Sigmoid colon (tissue), 7 donors: ENCODE measurements around the gene ELAVL2. TPM values are rescaled to one million over a fixed set of nuclear protein-coding genes. Genes with fewer than 3 reads are reported as not detected.

Experiments used
- DNase-seq: peaks from one replicate; pipeline ENCODE4 v3.0.0-alpha.2; 2019
- H3K27ac ChIP-seq, 4 donors: fragments of 200-600 bp; sonication (generic); one replicate each; pipeline ENCODE4 v1.5.1; 2016 to 2019; ENCODE audit warnings: mild to moderate bottlenecking in 1 of 4
- H3K27me3 ChIP-seq, 3 donors: fragments of 200-600 bp; sonication (generic); one replicate each; pipeline ENCODE4 v1.5.1; 2019; ENCODE audit warnings: mild to moderate bottlenecking in 1 of 3
- H3K36me3 ChIP-seq, 4 donors: fragments of 200-600 bp; sonication (generic); one replicate each; pipeline ENCODE4 v1.5.1; 2016 to 2019
- H3K4me1 ChIP-seq, 4 donors: fragments of 200-600 bp; sonication (generic); one replicate each; pipeline ENCODE4 v1.5.1; 2017 to 2019
- H3K4me3 ChIP-seq, 4 donors: fragments of 200-600 bp; sonication (generic); one replicate each; pipeline ENCODE4 v1.5.1; 2017 to 2019; ENCODE audit warnings: mild to moderate bottlenecking in 2 of 4, moderate library complexity in 1 of 4
- H3K9me3 ChIP-seq, 4 donors: fragments of 200-600 bp in 3 of 4; sonication (generic) in 3 of 4; one replicate each; pipeline versions ENCODE4 v1.5.1 to v1.6.1; 2013 to 2019
- CTCF ChIP-seq, 4 experiments: fragments of 450-650 bp in 3 of 4; fragments of 200-600 bp in 1 of 4; IDR thresholded peaks; one replicate each; pipeline ENCODE4 v1.5.1; 2016 to 2019; ENCODE audit warnings: antibody characterized with exemption in 4 of 4, mild to moderate bottlenecking in 3 of 4, moderate library complexity in 2 of 4
- EP300 ChIP-seq, 4 donors: sonication (generic); formaldehyde crosslinking; IDR thresholded peaks; one replicate each; pipeline ENCODE4 v1.6.1; 2017; ENCODE audit warnings: antibody characterized with exemption in 4 of 4
- POLR2A ChIP-seq, 2 donors: fragments of 450-650 bp; IDR thresholded peaks; one replicate each; pipeline ENCODE4 v1.6.1; 2016; ENCODE audit warnings: antibody characterized with exemption in 2 of 2, mild to moderate bottlenecking in 2 of 2, moderate library complexity in 2 of 2
- POLR2AphosphoS5 ChIP-seq, 4 donors: sonication (generic); formaldehyde crosslinking; IDR thresholded peaks; one replicate each; pipeline ENCODE4 v1.6.1; 2017; ENCODE audit warnings: antibody characterized with exemption in 4 of 4
- WGBS, 2 donors: extraction: QIAGEN DNeasy Blood & Tissue Kit; methylation state at CpG; one replicate each; pipeline ENCODE4 v1.1.7; 2013; 5-methylcytosine and 5-hydroxymethylcytosine counted together
- intact Hi-C: fragments of 100-400 bp; cut with DNase I; formaldehyde crosslinking; loops from one replicate; pipeline ENCODE4 v1.15.1; 2023
- polyA plus RNA-seq, 3 donors: library from polyadenylated mRNA; stranded (reverse); fragments of 200-250 nt; gene quantifications; one replicate each; pipeline ENCODE4 v1.2.3, GENCODE V29; 2013
- total RNA-seq, 4 donors: library from RNA; depleted of rRNA; stranded (reverse); fragments of >200 nt; gene quantifications; one replicate each; pipeline ENCODE4 v1.1.0, GENCODE V29; 2016
- donor health status: healthy with polysubstance abuse.
- donor health status: Bipolar disorder and iron deficiency.
- donor health status: healthy.

Gene ELAVL2
- total and polyA plus RNA-seq, 7 donors: 0.16 to 0.36 (median 0.22) TPM; not detected in 4

- no peak overlapping the region for H3K4me3 ChIP-seq
- H3K36me3 ChIP-seq: no peaks in the 10 kb centered on the region
- no peaks in the 10 kb centered on the region for H3K4me1 ChIP-seq
- H3K27ac ChIP-seq: no peak overlapping the region
- intact Hi-C loops: no loop called here
- no peak for DNase-seq
- WGBS, 2 donors: 55 to 74% methylated on average over 2 of the region's 2 CpGs
- TF ChIP-seq POLR2A (IDR thresholded peaks at IDR 0.05): no peak
- TF ChIP-seq POLR2AphosphoS5 (IDR thresholded peaks at IDR 0.05): no peak
- no peak for TF ChIP-seq EP300 (IDR thresholded peaks at IDR 0.05)
- no peak for TF ChIP-seq CTCF (IDR thresholded peaks at IDR 0.05)
- H3K27me3 ChIP-seq: no peaks in the 10 kb centered on the region
- H3K9me3 ChIP-seq: no peaks in the 10 kb centered on the region
These were observed 162.9 kb downstream of the ELAVL2 start for GRCh38 chr9:23663125-23663524.

GRCh38 chr9:23662320-23662719 is 163.7 kb downstream of the ELAVL2 start:
- Histone ChIP-seq H3K27ac (no peak overlapping the region), H3K27me3 (no peaks in the 10 kb centered on the region), H3K4me3 (no peak overlapping the region), H3K9me3 (no peaks in the 10 kb centered on the region), H3K36me3 (no peaks in the 10 kb centered on the region), H3K4me1 (no peaks in the 10 kb centered on the region)
- no peak for DNase-seq
- intact Hi-C loops: no loop called here
- TF ChIP-seq POLR2AphosphoS5 (IDR thresholded peaks at IDR 0.05) (no peak), CTCF (IDR thresholded peaks at IDR 0.05) (no peak), POLR2A (IDR thresholded peaks at IDR 0.05) (no peak), EP300 (IDR thresholded peaks at IDR 0.05) (no peak)
- WGBS, 2 donors: 92 to 96% methylated on average over 2 of the region's 2 CpGs

GRCh38 chr9:23659346-23660006 is 166.6 kb downstream of the ELAVL2 start:
- WGBS, 2 donors: 45 to 64% methylated on average over 6 of the region's 6 CpGs
- Histone ChIP-seq H3K27me3 (no peaks in the 10 kb centered on the region), H3K36me3 (no peaks in the 10 kb centered on the region), H3K4me1 (no peaks in the 10 kb centered on the region), H3K9me3 (no peaks in the 10 kb centered on the region), H3K4me3 (no peak overlapping the region), H3K27ac (no peak overlapping the region)
- intact Hi-C loops: no loop called here
- no peak for DNase-seq
- TF ChIP-seq CTCF (IDR thresholded peaks at IDR 0.05): no peak
- no peak for TF ChIP-seq POLR2A (IDR thresholded peaks at IDR 0.05)
- TF ChIP-seq EP300 (IDR thresholded peaks at IDR 0.05): no peak
- no peak for TF ChIP-seq POLR2AphosphoS5 (IDR thresholded peaks at IDR 0.05)

- DNase-seq: no peak
- TF ChIP-seq POLR2AphosphoS5 (IDR thresholded peaks at IDR 0.05) (no peak), CTCF (IDR thresholded peaks at IDR 0.05) (no peak), POLR2A (IDR thresholded peaks at IDR 0.05) (no peak), EP300 (IDR thresholded peaks at IDR 0.05) (no peak)
- WGBS, 2 donors: 87 to 94% methylated on average over 10 of the region's 10 CpGs
- intact Hi-C loops: no loop called here
- H3K4me1 ChIP-seq: no peaks in the 10 kb centered on the region
- no peak overlapping the region for H3K27ac ChIP-seq
- H3K36me3 ChIP-seq: no peaks in the 10 kb centered on the region
- no peaks in the 10 kb centered on the region for H3K27me3 ChIP-seq
- no peaks in the 10 kb centered on the region for H3K9me3 ChIP-seq
- H3K4me3 ChIP-seq: no peak overlapping the region
These were observed 167.4 kb downstream of the ELAVL2 start for GRCh38 chr9:23658376-23659258.
